Left ventricle myocardium inferior (tissue), 1 donor: ENCODE measurements around the gene RFX2. TPM values are rescaled to one million over a fixed set of nuclear protein-coding genes. Genes with fewer than 3 reads are reported as not detected.

ENCODE experiments used
- DNase-seq: peaks from one replicate; pipeline ENCODE4 v3.0.0-alpha.2; 2020
- H3K27ac ChIP-seq: fragments of 200-600 bp; replicated peaks from 2 replicates; pipeline ENCODE4 v1.8.0; 2021
- H3K27me3 ChIP-seq: fragments of 200-600 bp; 2 replicates; pipeline ENCODE4 v1.8.0; 2021; ENCODE audit warnings: low read depth
- H3K36me3 ChIP-seq: fragments of 200-600 bp; 2 replicates; pipeline ENCODE4 v1.8.0; 2021
- H3K4me1 ChIP-seq: fragments of 200-600 bp; 2 replicates; pipeline ENCODE4 v1.8.0; 2021
- H3K4me3 ChIP-seq: fragments of 200-600 bp; 2 replicates; pipeline ENCODE4 v1.8.0; 2021; ENCODE audit warnings: mild to moderate bottlenecking, moderate library complexity
- H3K9me3 ChIP-seq: fragments of 200-600 bp; replicated peaks from 2 replicates; pipeline ENCODE4 v1.8.0; 2021
- intact Hi-C: fragments of 100-400 bp; cut with micrococcal nuclease; formaldehyde crosslinking; loops from one replicate; pipeline ENCODE4 v1.11.0; 2022
- total RNA-seq: library from RNA; stranded (reverse); fragmentation: NEBNext Ultra II Directional; extraction: Animal tissue kit (Norgen Biotek cat#: 25700); gene quantifications from one replicate; pipeline ENCODE4 v1.2.1, GENCODE V29; 2021
- TF ChIP-seq, protein P1 (sequence below): fragments of 200-600 bp; IDR thresholded peaks from 2 replicates; pipeline ENCODE4 v1.8.0; 2021; ENCODE audit warnings: antibody characterized with exemption, mild to moderate bottlenecking, borderline replicate concordance
- donor health status: DM: no; HTN: yes; CAD: no; lungs with severe emphysema.

RFX2 gene
- total RNA-seq, 1 donor from 2014 or later = 6.1 TPM

- intact Hi-C loops = no loop called here
- Histone ChIP-seq H3K27ac (peak overlapping the region; percentile 75), H3K36me3 (no peaks in the 10 kb centered on the region), H3K27me3 (no peaks in the 10 kb centered on the region), H3K9me3 (no peaks in the 10 kb centered on the region), H3K4me3 (peak overlapping the region; percentile 41), H3K4me1 (peaks cover 83% of the 10 kb centered on the region)
- TF ChIP-seq, protein P1, sequence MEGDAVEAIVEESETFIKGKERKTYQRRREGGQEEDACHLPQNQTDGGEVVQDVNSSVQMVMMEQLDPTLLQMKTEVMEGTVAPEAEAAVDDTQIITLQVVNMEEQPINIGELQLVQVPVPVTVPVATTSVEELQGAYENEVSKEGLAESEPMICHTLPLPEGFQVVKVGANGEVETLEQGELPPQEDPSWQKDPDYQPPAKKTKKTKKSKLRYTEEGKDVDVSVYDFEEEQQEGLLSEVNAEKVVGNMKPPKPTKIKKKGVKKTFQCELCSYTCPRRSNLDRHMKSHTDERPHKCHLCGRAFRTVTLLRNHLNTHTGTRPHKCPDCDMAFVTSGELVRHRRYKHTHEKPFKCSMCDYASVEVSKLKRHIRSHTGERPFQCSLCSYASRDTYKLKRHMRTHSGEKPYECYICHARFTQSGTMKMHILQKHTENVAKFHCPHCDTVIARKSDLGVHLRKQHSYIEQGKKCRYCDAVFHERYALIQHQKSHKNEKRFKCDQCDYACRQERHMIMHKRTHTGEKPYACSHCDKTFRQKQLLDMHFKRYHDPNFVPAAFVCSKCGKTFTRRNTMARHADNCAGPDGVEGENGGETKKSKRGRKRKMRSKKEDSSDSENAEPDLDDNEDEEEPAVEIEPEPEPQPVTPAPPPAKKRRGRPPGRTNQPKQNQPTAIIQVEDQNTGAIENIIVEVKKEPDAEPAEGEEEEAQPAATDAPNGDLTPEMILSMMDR = peak; percentile 21
- no peak for DNase-seq
Measured at GRCh38 chr19:6100284-6100915, 9.9 kb downstream of the RFX2 start.

DNA sequence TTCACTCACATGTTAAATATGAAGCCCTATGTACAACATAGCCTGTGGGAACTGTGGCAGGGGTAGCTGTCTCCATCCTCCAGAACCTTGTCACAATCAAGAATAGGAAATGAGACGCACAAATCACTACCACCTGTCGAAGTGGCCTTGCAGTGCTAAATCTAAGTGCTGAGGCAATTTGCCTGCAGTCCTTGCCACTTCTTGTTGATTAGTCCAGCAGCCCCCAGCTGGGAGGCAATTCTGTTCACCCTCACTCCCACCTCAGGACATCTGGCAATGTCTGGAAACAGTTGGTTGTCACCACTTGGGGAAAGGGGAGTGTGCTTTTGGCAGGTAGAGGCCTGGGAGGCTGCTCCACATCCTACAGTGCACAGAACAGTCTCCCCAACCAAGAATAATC, 10.7 kb downstream of the RFX2 start:
- H3K27ac ChIP-seq = peak overlapping the region; percentile 75
- peaks cover 75% of the 10 kb centered on the region for H3K4me1 ChIP-seq
- H3K4me3 ChIP-seq = no peak overlapping the region
- no peaks in the 10 kb centered on the region for H3K27me3 ChIP-seq
- no peaks in the 10 kb centered on the region for H3K36me3 ChIP-seq
- no peaks in the 10 kb centered on the region for H3K9me3 ChIP-seq
- DNase-seq = no peak
- intact Hi-C loops = no loop called here
- TF ChIP-seq, protein P1 = no peak

GRCh38 chr19:6099033-6099432, 11.3 kb downstream of the RFX2 start:
- TF ChIP-seq, protein P1 = no peak
- Histone ChIP-seq H3K27ac (peak overlapping the region; percentile 75), H3K9me3 (no peaks in the 10 kb centered on the region), H3K36me3 (no peaks in the 10 kb centered on the region), H3K4me3 (no peak overlapping the region), H3K4me1 (peaks cover 70% of the 10 kb centered on the region), H3K27me3 (no peaks in the 10 kb centered on the region)
- no peak for DNase-seq
- intact Hi-C loops = no loop called here

DNA sequence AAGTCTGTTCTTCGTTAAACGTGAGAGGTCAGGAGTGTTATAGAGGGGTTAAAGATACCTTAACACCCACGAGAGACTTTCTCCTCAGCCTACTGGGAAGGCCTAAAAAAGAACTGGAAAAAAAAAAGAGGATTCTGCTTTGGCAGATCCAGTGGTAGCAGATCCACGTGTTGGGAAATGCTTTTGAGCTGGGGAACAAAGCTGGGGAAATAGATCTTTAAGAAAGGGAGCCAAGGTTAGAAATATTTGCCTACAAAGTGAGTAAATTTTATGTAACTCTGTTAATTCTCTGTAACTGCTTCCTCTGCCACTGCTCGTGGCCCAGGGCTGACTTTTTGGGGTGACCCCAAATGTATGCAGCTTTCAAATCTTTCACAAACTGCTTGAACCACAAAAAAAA, 11.7 kb downstream of the RFX2 start:
- Histone ChIP-seq H3K27me3 (no peaks in the 10 kb centered on the region), H3K9me3 (no peaks in the 10 kb centered on the region), H3K36me3 (no peaks in the 10 kb centered on the region), H3K4me1 (peaks cover 65% of the 10 kb centered on the region), H3K27ac (peak overlapping the region; percentile 75), H3K4me3 (no peak overlapping the region)
- no peak for DNase-seq
- TF ChIP-seq, protein P1 = no peak
- intact Hi-C loops = no loop called here

- H3K4me1 ChIP-seq = peaks cover 63% of the 10 kb centered on the region
- DNase-seq = no peak
- no peaks in the 10 kb centered on the region for H3K36me3 ChIP-seq
- TF ChIP-seq, protein P1 = no peak
- no peak overlapping the region for H3K4me3 ChIP-seq
- no peaks in the 10 kb centered on the region for H3K27me3 ChIP-seq
- intact Hi-C loops = no loop called here
- no peaks in the 10 kb centered on the region for H3K9me3 ChIP-seq
- H3K27ac ChIP-seq = peak overlapping the region; percentile 75
Measured at GRCh38 chr19:6097911-6098310, 12.4 kb downstream of the RFX2 start.

DNA sequence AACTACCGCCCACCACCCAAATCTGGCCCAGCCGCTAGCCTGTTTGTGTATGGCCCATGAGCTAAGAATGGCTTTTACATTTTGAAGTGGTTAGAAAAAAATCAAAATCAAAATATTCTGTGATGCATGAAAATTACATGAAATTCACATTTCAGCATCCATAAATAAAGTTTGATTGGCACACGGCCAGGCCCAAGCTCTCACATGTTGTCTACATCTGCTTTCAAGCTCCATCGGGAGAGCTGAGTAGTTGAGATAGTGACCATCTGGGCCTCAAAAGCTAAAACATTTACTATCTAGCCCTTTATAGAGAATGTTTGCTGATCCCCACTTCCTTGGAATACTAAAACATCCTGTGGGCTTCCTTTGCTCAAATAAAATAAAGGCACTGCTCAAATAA, 14.5 kb downstream of the RFX2 start:
- no peaks in the 10 kb centered on the region for H3K9me3 ChIP-seq
- no peaks in the 10 kb centered on the region for H3K36me3 ChIP-seq
- TF ChIP-seq, protein P1 = no peak
- DNase-seq = no peak
- H3K4me3 ChIP-seq = no peak overlapping the region
- intact Hi-C loops = no loop called here
- peaks cover 60% of the 10 kb centered on the region for H3K4me1 ChIP-seq
- peak overlapping the region; percentile 37 for H3K27ac ChIP-seq
- H3K27me3 ChIP-seq = no peaks in the 10 kb centered on the region
